RWPE2 (cell line): ENCODE data around the gene KCNJ4.
"Not testable (repeated sequence)": the region's sequence is repeated elsewhere in the genome, so short reads cannot be mapped to it uniquely, and the experiment has no call there.

Experiments used
- ATAC-seq: fragments of 200-7000 bp; cut with Tn5 transposase; 3 replicates; pipeline ENCODE4 v1.9.1; 2021; ENCODE audit warnings: low read depth
- DNase-seq: peaks from one replicate; pipeline ENCODE4 v3.0.0-alpha.2; 2020; ENCODE audit warnings: low spot score
- H3K27ac ChIP-seq: fragments of 450-650 bp; 2 replicates; pipeline ENCODE4 v1.5.1; 2017; ENCODE audit warnings: mild to moderate bottlenecking; ENCODE audit not compliant: poor library complexity, severe bottlenecking
- H3K27me3 ChIP-seq: fragments of 250-450 bp; sonication (Bioruptor Pico); 2 replicates; pipeline ENCODE4 v1.5.1; 2021; ENCODE audit warnings: mild to moderate bottlenecking, moderate library complexity; ENCODE audit not compliant: insufficient read depth, poor library complexity, severe bottlenecking
- H3K36me3 ChIP-seq: fragments of 250-450 bp; sonication (Bioruptor Pico); 2 replicates; pipeline ENCODE4 v1.5.1; 2020; ENCODE audit warnings: low read depth, mild to moderate bottlenecking, moderate library complexity
- H3K4me1 ChIP-seq: fragments of 250-450 bp; sonication (Bioruptor Pico); 2 replicates; pipeline ENCODE4 v1.5.1; 2021; ENCODE audit warnings: mild to moderate bottlenecking, moderate library complexity; ENCODE audit not compliant: insufficient read depth, poor library complexity, severe bottlenecking
- H3K4me3 ChIP-seq: fragments of 250-450 bp; sonication (Bioruptor Pico); 2 replicates; pipeline ENCODE4 v1.5.1; 2021; ENCODE audit warnings: mild to moderate bottlenecking, moderate library complexity; ENCODE audit not compliant: severe bottlenecking
- H3K9me3 ChIP-seq: fragments of 250-450 bp; sonication (Bioruptor Pico); 2 replicates; pipeline ENCODE4 v1.5.1; 2021; ENCODE audit warnings: mild to moderate bottlenecking, moderate library complexity; ENCODE audit not compliant: severe bottlenecking
- TF ChIP-seq, protein P1 (sequence below): fragments of 450-650 bp; IDR thresholded peaks from one replicate; pipeline ENCODE4 v1.5.1; 2017; ENCODE audit warnings: mild to moderate bottlenecking, moderate library complexity; ENCODE audit not compliant: poor library complexity, severe bottlenecking

KCNJ4 gene

DNA sequence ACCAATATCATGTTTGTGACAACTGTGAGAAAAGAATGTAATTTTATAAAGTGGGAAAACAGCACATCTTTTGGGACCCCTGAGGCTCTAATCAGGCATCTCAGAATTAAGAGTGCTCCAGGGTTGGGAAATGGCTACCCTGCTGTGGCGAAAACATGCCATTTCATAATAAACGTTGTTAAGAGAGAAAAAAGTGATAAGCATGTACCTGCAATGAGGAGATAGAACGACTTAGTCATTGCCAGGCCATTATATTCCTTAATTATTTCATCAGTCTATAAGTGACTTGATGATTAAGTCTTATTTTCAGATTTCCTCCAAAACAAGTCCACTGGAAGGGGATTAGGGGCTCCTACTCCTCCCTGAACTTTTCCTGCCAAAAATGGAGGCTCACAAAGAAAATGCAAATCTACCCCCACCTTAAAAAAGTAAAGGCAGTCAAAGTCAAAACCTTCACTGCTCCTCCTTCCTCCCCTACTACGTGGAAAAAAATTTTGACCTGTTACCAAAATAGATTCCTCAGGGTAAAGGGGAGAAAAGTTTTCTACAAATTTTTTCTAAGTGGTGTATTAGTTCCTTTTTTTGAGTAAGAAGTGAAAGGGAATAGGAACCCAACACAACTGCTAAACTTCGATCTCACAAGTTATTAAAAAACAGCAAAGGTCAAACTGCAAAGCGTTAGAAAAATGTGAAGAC, 59.9 kb downstream of the KCNJ4 start:
- peak overlapping the region; percentile 64 for H3K27ac ChIP-seq
- H3K9me3 ChIP-seq, H3K36me3 ChIP-seq, DNase-seq, ATAC-seq, H3K4me3 ChIP-seq, H3K27me3 ChIP-seq: not testable (repeated sequence)
- H3K4me1 ChIP-seq = peaks cover 17% of the 10 kb centered on the region

DNA sequence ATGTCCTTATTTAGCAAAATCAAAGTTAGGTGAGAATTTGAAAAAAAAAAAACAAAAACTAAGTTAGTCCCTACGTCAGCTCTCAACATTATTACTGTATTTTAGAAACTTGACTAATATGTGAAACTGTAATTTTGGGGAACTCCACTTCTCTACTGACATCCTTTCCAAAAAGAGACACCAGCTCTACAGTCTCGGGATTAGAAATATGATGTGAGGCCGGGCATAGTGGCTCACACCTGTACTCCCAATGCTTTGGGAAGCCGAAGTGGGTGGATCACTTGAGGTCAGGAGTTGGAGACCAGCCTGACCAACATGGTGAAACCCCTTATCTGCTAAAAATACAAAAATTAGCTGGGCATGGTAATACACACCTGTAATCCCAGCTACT, 65.6 kb downstream of the KCNJ4 start:
- H3K9me3 ChIP-seq, ATAC-seq, H3K4me3 ChIP-seq, H3K27me3 ChIP-seq, DNase-seq, H3K4me1 ChIP-seq, H3K27ac ChIP-seq, H3K36me3 ChIP-seq: not testable (repeated sequence)

DNA sequence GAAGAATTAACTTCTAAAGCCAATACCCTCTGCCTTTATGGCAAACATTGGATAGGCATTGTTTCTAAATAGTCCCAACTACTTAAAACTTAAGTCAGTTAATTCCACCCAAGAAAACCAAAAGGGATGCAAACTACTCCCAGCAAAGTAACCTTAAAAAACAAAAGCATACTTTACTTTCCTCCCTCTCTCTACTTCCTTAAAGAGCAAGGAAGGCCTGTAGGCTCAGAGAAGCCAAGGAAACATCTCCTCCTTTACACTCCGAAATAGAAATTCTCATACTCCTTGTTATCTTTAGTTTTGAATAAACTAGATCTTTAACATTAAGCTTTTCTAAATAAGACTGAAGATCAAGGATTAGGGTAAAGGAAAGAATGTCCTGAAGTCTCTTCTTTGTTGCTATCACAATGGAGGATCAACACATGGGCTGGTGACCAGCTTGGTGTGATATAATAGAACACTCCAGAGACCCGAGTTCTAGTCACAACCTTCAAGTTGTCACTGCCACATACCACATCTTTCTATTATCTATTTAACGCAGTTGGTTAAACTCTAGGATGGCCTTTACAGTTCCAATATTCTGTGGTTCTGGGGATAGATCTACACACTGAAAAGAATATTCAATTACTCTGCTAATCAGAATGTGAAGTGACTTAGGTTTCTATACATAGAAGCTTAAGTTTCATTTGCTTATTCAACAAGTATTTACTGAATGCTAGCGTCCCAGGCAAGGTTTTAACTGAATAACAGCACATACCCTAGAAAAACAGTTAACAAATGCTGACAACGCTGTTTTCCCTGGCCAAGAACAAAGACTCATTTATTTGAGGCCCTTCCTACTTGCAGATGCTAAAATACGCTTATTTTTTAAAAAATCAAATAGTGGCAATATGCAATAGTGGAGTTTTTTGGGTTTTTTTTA, 66.2 kb downstream of the KCNJ4 start:
- DNase-seq, H3K9me3 ChIP-seq, H3K27ac ChIP-seq, ATAC-seq, H3K4me3 ChIP-seq, H3K27me3 ChIP-seq, H3K36me3 ChIP-seq, H3K4me1 ChIP-seq: not testable (repeated sequence)

DNA sequence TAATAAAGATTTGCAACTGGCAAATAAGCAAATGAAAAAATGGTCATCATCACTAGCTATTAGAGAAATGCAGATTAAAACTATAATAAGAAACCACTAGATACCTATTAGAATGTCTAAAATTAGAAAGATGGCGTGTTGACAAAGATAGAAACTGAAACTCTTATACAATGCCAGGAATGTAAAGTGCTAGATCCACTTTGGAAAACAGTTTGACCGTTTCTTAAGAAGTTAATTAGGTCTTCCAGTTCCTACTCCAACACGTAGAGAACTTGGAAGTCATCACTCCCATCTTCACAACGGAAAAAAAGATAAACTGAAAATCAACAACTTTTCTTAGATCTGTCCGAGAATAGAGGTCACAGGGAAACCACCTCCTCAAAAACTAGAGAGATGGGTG, 68.1 kb downstream of the KCNJ4 start:
- ATAC-seq, H3K36me3 ChIP-seq, H3K9me3 ChIP-seq, DNase-seq, H3K4me1 ChIP-seq, H3K27ac ChIP-seq, H3K4me3 ChIP-seq, H3K27me3 ChIP-seq: not testable (repeated sequence)

DNA sequence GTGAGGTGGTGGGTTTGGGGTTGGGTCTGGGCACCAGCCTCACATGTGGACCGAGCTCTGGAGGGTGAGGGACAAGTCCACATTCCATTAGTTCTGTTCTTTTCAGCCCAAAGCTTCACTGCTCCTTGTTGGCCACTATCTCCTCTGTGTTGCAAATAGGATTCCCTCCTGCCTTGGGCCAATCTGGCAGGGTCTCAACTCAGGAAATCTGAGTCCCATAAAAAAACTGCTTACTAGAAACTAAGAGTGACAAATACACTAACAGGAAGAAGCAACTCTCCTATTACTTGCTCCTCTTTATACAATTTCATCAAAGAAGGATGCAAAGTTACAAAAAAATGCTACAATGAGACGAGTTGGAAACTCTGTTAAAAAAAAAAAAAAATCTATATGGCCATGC, 71.6 kb downstream of the KCNJ4 start:
- Histone ChIP-seq H3K4me1 (no peaks in the 10 kb centered on the region), H3K27ac (no peak overlapping the region), H3K4me3 (no peak overlapping the region), H3K36me3 (peaks cover 13% of the 10 kb centered on the region), H3K9me3 (no peaks in the 10 kb centered on the region), H3K27me3 (no peaks in the 10 kb centered on the region)
- ATAC-seq = no peak
- DNase-seq = no peak
- TF ChIP-seq, protein P1, sequence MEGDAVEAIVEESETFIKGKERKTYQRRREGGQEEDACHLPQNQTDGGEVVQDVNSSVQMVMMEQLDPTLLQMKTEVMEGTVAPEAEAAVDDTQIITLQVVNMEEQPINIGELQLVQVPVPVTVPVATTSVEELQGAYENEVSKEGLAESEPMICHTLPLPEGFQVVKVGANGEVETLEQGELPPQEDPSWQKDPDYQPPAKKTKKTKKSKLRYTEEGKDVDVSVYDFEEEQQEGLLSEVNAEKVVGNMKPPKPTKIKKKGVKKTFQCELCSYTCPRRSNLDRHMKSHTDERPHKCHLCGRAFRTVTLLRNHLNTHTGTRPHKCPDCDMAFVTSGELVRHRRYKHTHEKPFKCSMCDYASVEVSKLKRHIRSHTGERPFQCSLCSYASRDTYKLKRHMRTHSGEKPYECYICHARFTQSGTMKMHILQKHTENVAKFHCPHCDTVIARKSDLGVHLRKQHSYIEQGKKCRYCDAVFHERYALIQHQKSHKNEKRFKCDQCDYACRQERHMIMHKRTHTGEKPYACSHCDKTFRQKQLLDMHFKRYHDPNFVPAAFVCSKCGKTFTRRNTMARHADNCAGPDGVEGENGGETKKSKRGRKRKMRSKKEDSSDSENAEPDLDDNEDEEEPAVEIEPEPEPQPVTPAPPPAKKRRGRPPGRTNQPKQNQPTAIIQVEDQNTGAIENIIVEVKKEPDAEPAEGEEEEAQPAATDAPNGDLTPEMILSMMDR = no peak

DNA sequence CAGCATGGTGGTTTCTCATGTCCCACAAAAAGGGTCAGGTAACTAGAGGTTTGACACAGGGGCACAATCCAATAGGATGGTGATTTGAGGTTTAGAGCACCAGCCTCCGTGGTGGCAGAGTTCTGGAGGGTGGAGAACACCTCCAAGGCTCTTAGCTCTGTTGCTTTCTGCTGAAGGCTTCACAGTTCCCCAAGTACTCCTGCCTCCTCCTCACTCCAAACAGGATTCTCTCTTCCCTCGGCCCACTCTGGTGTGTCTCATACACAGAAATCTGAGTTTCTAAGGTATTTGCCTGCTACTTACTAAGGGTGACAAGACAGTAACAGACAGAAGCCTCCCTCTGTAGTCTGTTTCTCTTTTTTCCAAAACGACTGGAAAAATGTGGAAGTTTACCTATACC, 73.6 kb downstream of the KCNJ4 start:
- H3K36me3 ChIP-seq = peaks cover 34% of the 10 kb centered on the region
- H3K27ac ChIP-seq, DNase-seq, H3K4me1 ChIP-seq, H3K9me3 ChIP-seq, H3K27me3 ChIP-seq, H3K4me3 ChIP-seq, ATAC-seq: not testable (repeated sequence)
